Measurements from ENCODE around the gene NEDD9. TPM values are rescaled to one million over a fixed set of nuclear protein-coding genes. Genes with fewer than 3 reads are reported as not detected.

The NEDD9 gene
- total RNA-seq, 2 donors from 2014 or later, result 43.4 to 73.1 TPM

GRCh38 chr6:11162262-11162661, 70.2 kb downstream of the NEDD9 start:
- intact Hi-C loops (cut with DNase I), result no loop called here
- DNase-seq, result no peak
- H3K27me3 ChIP-seq, result no peaks in the 10 kb centered on the region
- H3K9ac ChIP-seq (ENCODE audit: low read depth in 2 of 2, low read length in 2 of 2), result no peak overlapping the region
- no peak overlapping the region for H3K4me3 ChIP-seq
- no peaks in the 10 kb centered on the region for H3K36me3 ChIP-seq
- H3K4me1 ChIP-seq, result no peaks in the 10 kb centered on the region
- no peak for TF ChIP-seq CTCF (IDR thresholded peaks at IDR 0.05)
- no peak overlapping the region for H3K27ac ChIP-seq
- no peaks in the 10 kb centered on the region for H3K9me3 ChIP-seq

GRCh38 chr6:11161031-11161956, 71.2 kb downstream of the NEDD9 start:
- no peak overlapping the region for H3K27ac ChIP-seq
- no peak for TF ChIP-seq CTCF (IDR thresholded peaks at IDR 0.05)
- H3K36me3 ChIP-seq, result no peaks in the 10 kb centered on the region

GRCh38 chr6:11160199-11160598, 72.3 kb downstream of the NEDD9 start:
- Histone ChIP-seq H3K36me3 (no peaks in the 10 kb centered on the region), H3K4me3 (no peak overlapping the region), H3K27me3 (no peaks in the 10 kb centered on the region), H3K27ac (no peak overlapping the region), H3K9ac (ENCODE audit: low read depth in 2 of 2, low read length in 2 of 2) (no peak overlapping the region), H3K4me1 (no peaks in the 10 kb centered on the region), H3K9me3 (no peaks in the 10 kb centered on the region)
- TF ChIP-seq CTCF (IDR thresholded peaks at IDR 0.05), result no peak
- DNase-seq, result no peak
- intact Hi-C loops (cut with DNase I), result no loop called here

More at GRCh38 chr6:11161031-11161956, 71.2 kb downstream of the NEDD9 start:
- intact Hi-C loops (cut with DNase I), result no loop called here
- H3K4me1 ChIP-seq, result no peaks in the 10 kb centered on the region
- H3K9me3 ChIP-seq, result no peaks in the 10 kb centered on the region
- DNase-seq, result no peak
- H3K9ac ChIP-seq (ENCODE audit: low read depth in 2 of 2, low read length in 2 of 2), result no peak overlapping the region
- H3K4me3 ChIP-seq, result no peak overlapping the region
- no peaks in the 10 kb centered on the region for H3K27me3 ChIP-seq

GRCh38 chr6:11155589-11155988, 76.9 kb downstream of the NEDD9 start:
- H3K9ac ChIP-seq (ENCODE audit: low read depth in 2 of 2, low read length in 2 of 2), result no peak overlapping the region

GRCh38 chr6:11153447-11153846, 79.0 kb downstream of the NEDD9 start:
- Histone ChIP-seq H3K9me3 (no peaks in the 10 kb centered on the region), H3K9ac (ENCODE audit: low read depth in 2 of 2, low read length in 2 of 2) (no peak overlapping the region), H3K27ac (no peak overlapping the region), H3K36me3 (no peaks in the 10 kb centered on the region), H3K4me1 (no peaks in the 10 kb centered on the region), H3K27me3 (no peaks in the 10 kb centered on the region), H3K4me3 (no peak overlapping the region)
- TF ChIP-seq CTCF (IDR thresholded peaks at IDR 0.05), result no peak
- no peak for DNase-seq
- intact Hi-C loops (cut with DNase I), result no loop called here

More at GRCh38 chr6:11155589-11155988, 76.9 kb downstream of the NEDD9 start:
- DNase-seq, result no peak
- intact Hi-C loops (cut with DNase I), result no loop called here
- Histone ChIP-seq H3K36me3 (no peaks in the 10 kb centered on the region), H3K4me3 (no peak overlapping the region), H3K27ac (no peak overlapping the region), H3K4me1 (no peaks in the 10 kb centered on the region), H3K9me3 (no peaks in the 10 kb centered on the region), H3K27me3 (no peaks in the 10 kb centered on the region)
- no peak for TF ChIP-seq CTCF (IDR thresholded peaks at IDR 0.05)

Data from colonic mucosa (tissue), 4 donors.